GM19463 (cell line): ENCODE results near the gene COL4A5.
"Not testable (repeated sequence)": the region's sequence is repeated elsewhere in the genome, so short reads cannot be mapped to it uniquely, and the experiment has no call there.

Source experiments
- ATAC-seq: cut with Tn5 transposase; IDR thresholded peaks from one replicate; pipeline ENCODE4 v1.9.1; 2021; ENCODE audit warnings: mild to moderate bottlenecking, moderate library complexity; ENCODE audit not compliant: unreplicated experiment

Gene COL4A5

GRCh38 chrX:108439426-108439942, at the start of gene COL4A5:
Gene COL4A5, plus strand, starts transcription at chrX:108439838. Its CDS starts 288 bp downstream, at chrX:108440126.
- ATAC-seq, result no peak

- ATAC-seq, result not testable (repeated sequence)
Measured at GRCh38 chrX:108390976-108391717, 48.5 kb upstream of the COL4A5 start.

- ATAC-seq, result no peak
Measured at GRCh38 chrX:108396188-108396891, 43.3 kb upstream of the COL4A5 start.

DNA sequence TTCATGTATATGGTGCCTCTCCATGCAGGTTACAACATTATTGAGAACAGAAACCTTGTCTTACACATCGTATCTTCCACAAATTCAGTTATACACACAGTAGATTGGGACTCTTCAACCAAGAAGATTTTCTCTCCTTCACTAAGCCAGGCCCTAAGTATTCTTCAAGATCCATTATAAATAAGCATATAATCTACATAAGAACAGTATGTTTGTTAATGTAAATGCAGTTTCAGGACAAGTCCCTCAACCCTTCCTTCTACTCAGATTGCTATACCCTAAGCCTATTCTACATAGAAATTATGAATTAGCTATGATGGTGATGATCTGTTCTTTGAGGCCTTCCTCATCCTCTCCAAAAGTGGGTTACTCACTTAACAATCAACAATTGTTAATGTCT, 42.7 kb upstream of the COL4A5 start:
- ATAC-seq, result no peak

GRCh38 chrX:108397627-108398391, 41.8 kb upstream of the COL4A5 start:
- no peak for ATAC-seq

DNA sequence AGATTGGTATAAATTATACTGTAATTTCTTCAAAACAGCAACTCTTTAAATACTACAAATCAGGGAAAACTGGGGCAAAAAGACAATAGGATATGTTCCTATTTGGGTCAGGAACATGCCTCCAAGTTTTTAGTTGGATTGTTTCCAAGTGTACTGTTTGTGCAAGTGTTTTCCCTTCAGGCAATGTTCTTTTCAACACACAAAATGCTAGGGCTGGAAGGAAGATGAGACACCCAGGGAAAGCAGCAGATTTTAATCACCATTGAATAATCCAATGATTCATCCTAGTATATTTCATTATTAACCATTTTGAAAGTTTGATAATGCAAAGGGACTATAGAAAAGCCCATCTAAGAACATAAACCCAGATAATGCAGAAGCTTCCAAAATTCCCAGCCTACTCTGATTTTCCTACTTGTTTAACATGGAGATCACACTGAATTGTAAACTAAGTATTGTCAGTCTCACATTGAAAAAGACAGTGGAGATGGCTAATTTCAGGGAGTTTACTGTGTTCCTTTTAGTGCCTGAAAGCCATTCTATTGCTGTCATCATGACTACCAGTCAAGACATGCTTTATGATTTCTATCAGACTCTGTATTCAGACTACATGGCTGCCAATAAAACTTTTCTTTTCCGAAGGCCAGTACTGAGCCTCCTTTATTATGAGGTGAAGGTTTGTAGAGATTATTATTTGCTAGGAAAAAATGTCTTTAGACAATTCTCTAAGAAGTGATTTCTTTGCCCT, 40.0 kb upstream of the COL4A5 start:
- ATAC-seq, result no peak

DNA sequence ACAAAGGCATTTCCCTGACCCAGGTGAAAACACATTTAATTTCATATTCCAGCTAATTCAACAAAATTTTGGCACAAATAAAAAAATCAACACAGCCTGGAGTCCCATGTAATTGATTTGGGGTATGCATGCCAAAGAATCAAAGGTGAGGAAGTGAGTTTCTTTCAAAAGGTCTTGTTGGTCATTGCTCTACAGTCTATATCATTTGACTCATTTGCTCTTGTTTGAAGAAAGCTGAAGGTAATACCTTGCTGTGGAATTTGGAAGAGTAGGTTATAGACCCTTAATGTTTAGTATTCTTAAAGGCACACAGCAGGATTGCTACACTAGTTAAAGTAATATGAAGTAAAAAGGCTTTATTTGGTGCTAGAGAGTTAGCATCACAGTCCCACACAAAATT, 26.9 kb upstream of the COL4A5 start:
- no peak for ATAC-seq

DNA sequence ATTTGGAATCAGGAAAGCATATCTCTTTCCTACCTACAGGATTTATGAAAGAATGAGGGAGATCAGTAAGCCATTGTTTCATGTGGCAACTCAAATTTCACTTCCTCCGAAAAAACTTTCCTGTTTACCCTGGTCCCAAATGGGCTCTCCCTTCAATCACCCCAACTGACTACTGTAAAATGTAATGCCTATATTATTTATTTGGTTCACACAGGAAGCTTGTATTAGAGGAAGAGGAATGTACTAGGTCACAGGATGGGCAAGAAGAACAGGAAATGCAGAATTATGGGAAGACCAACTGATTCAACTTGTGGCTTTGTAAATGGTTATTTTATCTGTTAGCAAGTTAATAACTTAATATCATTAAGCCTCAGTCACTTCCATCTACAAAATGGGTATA, 24.5 kb upstream of the COL4A5 start:
- no peak for ATAC-seq

DNA sequence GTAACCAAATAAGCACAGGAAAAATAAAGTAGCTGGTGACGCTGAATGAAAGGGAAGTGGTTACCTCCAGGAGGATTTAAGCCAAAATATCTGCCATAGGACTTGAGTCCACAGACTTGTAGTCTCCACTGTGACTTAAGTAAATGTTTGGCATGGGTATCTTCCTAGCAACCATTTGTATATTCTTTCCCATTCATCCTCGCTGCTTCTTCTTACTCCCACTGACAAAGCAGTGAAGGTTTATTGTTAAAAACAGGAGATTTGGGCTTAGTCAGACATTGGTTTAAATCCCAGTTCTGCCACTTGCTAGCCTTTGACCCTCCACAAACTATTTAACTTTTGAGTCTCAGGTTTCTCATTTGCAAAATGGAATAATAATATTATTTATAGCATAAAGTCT, 23.7 kb upstream of the COL4A5 start:
- ATAC-seq, result no peak

DNA sequence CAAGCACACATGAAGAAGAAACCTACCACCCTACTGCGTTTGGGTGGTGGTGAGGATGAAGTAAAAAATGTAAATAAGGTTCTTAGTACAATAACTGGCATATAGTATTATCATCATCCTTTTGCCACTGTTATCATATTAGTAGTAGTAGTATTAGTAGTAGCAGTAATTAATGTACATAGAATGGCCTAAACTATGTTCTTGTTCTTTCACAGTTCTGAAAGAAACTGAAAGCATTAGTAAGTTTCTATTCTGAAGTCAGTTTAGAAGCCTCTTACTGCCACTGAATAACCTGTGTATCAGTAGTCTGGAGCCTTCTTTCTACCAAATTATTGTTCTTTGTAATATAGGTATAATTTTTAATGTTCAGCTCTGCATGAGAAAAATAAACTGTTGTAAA, 22.4 kb upstream of the COL4A5 start:
- ATAC-seq, result peak; percentile 71

DNA sequence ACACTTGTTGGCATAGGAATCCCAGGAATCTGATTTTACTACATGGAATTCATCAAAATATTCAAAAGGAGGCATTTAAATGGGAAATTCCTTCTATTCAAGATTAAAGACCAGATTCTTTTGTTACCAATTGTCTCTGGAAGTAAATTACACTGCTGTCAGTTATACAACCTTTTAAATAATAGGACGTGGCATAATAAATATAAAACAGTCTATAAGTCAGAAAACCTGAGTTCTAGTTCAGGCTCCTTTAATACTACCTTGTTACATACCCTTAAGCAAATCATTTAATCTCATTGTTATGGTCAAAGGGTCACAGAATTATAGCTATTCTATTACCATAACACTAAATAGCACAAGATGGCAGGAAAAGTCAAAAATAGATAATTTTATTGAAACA, 20.2 kb upstream of the COL4A5 start:
- ATAC-seq, result no peak

- no peak for ATAC-seq
Measured at GRCh38 chrX:108420481-108420880, 19.2 kb upstream of the COL4A5 start.

DNA sequence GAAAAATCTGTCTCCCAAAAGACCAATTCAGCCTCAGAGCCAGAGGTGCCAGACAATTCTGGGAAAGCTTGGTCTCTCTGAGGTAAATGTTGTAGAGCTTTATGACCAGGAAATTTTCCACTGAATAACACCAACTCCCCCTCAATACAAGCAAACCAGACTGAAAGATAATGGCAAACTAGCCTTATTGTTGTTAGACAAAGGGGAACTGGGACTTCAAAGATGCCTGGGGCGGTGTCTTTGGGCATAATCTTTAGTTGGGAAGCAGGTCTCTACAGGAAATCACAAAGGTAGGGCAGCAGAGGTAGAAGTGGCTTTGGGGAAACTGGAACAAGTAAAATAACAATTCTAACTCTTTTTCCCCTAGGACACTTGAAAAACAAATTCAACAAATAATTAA, 13.4 kb upstream of the COL4A5 start:
- ATAC-seq, result no peak

GRCh38 chrX:108435261-108435660, 4.4 kb upstream of the COL4A5 start:
- no peak for ATAC-seq

GRCh38 chrX:108437349-108438109, 2.1 kb upstream of the COL4A5 start:
- ATAC-seq, result no peak

- no peak for ATAC-seq
Measured at GRCh38 chrX:108438110-108438623, 1.5 kb upstream of the COL4A5 start, which contains the start of gene COL4A6. Gene COL4A6, minus strand, starts transcription at chrX:108438422. Its CDS starts 226 bp downstream, at chrX:108438196.

- ATAC-seq, result no peak
Measured at GRCh38 chrX:108439961-108440696, 491 bp downstream of the COL4A5 start.

- ATAC-seq, result no peak
Measured at GRCh38 chrX:108442901-108443464, 3.3 kb downstream of the COL4A5 start.

DNA sequence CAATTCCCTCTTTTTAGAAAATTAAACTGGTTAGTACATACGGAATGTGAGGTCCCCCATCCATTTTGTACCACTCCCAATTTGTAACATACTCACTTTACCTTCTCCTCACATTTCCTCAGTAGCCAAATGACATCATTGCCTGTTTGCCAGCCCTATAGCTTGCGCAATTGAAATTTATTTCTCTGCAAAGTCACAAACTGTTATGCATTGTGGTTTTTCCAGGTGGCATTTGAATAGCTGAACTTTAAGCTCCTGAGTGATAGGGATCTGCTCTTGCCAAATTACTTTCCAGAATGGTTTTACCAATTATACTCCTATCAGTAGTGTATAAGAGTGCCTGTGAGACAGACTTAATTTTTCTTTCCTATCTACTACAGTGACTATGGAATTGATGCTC, 7.7 kb downstream of the COL4A5 start:
- ATAC-seq, result no peak
